Measurements from ENCODE around the gene COL27A1. TPM values are rescaled to one million over a fixed set of nuclear protein-coding genes. Genes with fewer than 3 reads are reported as not detected.

The COL27A1 gene
- total RNA-seq, 2 experiments from 2014 or later = 8.4 to 9.7 TPM

DNA sequence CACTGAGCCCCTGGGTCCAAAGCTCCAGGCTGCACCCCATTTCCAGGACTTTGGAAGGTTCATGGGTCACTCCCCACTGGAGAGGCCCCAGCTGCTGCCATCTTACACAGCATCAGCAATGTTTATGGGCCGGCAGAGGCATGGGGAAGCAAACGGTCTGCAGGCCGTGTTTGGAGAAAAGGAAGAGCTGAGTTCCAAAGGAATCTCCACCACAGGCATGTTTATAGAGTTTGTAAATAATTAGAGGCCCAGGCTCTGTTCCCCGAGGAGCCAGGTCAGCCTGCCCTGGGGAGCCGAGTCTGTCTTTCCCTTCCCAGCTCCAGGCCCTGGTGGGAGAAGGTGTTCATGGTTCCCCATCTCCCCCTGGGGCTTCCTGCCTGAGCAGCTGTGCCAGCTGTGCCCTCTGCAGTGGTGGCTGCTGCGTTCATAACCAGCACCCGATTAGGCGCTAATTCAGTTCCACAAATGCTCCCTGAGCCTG is 64.8 kb downstream of the COL27A1 start:
- CTCF ChIA-PET = interaction anchor here (1.2 kb wide), 1 partner anchor 71 kb away, joined by 4 read pairs; no protein-coding TSS in a partner anchor
- POLR2A ChIA-PET = no interaction called here
- Mint-ChIP-seq H3K27ac (no peak overlapping the region), H3K27me3 (no peaks in the 10 kb centered on the region), H3K9me3 (no peaks in the 10 kb centered on the region), H3K36me3 (ENCODE audit: low read depth) (no peaks in the 10 kb centered on the region), H3K4me1 (ENCODE audit: low read depth) (no peaks in the 10 kb centered on the region), H3K4me3 (no peak overlapping the region)
- DNase-seq (no peak), ATAC-seq (no peak)
- TF ChIP-seq, protein P1, sequence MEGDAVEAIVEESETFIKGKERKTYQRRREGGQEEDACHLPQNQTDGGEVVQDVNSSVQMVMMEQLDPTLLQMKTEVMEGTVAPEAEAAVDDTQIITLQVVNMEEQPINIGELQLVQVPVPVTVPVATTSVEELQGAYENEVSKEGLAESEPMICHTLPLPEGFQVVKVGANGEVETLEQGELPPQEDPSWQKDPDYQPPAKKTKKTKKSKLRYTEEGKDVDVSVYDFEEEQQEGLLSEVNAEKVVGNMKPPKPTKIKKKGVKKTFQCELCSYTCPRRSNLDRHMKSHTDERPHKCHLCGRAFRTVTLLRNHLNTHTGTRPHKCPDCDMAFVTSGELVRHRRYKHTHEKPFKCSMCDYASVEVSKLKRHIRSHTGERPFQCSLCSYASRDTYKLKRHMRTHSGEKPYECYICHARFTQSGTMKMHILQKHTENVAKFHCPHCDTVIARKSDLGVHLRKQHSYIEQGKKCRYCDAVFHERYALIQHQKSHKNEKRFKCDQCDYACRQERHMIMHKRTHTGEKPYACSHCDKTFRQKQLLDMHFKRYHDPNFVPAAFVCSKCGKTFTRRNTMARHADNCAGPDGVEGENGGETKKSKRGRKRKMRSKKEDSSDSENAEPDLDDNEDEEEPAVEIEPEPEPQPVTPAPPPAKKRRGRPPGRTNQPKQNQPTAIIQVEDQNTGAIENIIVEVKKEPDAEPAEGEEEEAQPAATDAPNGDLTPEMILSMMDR (IDR thresholded peaks at IDR 0.05) = no peak
- intact Hi-C loops (cut with micrococcal nuclease) = no loop called here

DNA sequence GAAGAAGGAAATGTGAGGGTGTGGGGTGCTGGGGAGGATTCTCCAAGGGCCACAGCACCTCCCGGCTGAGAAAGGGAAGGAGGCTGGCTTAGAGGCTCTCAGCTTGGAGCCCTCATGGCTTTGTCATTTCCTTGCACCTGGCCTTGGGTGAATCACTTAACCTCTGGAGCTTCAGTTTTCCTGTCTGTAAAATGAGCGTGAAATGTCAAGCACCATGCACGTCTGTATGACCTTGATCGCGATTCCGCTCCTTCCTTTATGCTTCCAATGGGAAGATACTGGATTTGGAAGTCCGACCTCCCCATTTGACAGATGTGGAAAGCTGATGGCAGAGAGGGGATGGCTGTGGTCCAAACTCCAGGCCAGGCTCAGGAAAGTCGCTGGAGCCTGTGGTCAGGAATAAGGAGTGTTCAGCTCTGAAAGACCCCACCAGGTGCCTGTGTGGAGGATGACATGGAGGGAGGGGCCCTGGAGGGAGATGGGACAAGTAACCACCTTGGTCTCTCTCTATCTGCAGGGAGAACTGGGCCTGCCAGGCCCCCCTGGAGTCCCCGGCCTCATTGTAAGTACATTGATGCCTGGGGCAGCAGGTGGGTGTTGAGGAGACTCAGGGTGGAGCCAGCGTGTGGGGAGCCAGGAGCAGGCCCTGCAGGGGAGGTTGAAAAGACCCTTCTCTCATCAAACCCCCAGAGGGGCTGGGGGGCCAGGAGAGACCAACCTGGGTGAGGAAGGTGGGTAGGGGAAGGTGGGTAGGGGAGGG is 66.5 kb downstream of the COL27A1 start:
- H3K36me3 Mint-ChIP-seq (ENCODE audit: low read depth) = no peaks in the 10 kb centered on the region
- no peaks in the 10 kb centered on the region for H3K9me3 Mint-ChIP-seq
- POLR2A ChIA-PET = no interaction called here
- H3K4me1 Mint-ChIP-seq (ENCODE audit: low read depth) = no peaks in the 10 kb centered on the region
- intact Hi-C loops (cut with micrococcal nuclease) = no loop called here
- TF ChIP-seq, protein P1 (IDR thresholded peaks at IDR 0.05) = no peak
- CTCF ChIA-PET = no interaction called here
- ATAC-seq (no peak), DNase-seq (no peak)
- H3K4me3 Mint-ChIP-seq = no peak overlapping the region
- H3K27ac Mint-ChIP-seq = no peak overlapping the region
- no peaks in the 10 kb centered on the region for H3K27me3 Mint-ChIP-seq

DNA sequence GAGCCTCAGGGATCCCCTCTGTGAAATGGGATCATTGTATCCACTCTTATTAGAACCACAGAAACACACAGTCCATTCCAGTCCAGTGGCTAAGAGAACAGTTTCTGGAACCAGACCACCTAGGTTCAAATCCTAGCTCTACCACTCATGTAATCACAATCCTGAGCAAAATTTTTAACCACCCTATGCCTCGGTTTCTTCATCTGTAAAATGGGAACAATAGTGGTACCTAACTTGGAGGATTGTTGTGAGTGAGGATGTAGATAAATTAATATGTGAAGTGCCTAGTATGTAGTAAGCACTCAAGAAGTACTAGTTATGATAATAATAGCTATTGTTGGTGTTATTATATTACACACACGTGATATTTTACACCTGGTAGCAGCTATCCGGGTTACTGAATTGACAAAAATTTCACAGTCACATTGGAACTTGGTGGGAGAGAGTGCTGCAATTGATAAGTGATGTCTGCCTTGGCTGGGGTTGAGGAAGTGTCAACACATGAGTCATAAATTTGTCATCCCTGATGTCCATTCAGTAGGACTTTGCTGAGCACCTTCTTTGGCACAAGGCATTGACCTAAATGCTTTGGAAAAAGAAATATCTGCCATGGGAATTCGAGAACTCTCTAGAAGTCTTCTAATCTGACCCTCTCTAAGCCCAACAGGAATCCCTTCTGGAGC is 68.4 kb downstream of the COL27A1 start:
- no peaks in the 10 kb centered on the region for H3K9me3 Mint-ChIP-seq
- no peak overlapping the region for H3K27ac Mint-ChIP-seq
- POLR2A ChIA-PET = no interaction called here
- no peaks in the 10 kb centered on the region for H3K4me1 Mint-ChIP-seq (ENCODE audit: low read depth)
- CTCF ChIA-PET = interaction anchor here (0.7 kb wide), 1 partner anchor 141 kb away, joined by 4 read pairs; no protein-coding TSS in a partner anchor
- DNase-seq = no peak
- TF ChIP-seq, protein P1 (IDR thresholded peaks at IDR 0.05) = no peak
- H3K36me3 Mint-ChIP-seq (ENCODE audit: low read depth) = no peaks in the 10 kb centered on the region
- H3K4me3 Mint-ChIP-seq = no peak overlapping the region
- ATAC-seq = no peak
- H3K27me3 Mint-ChIP-seq = no peaks in the 10 kb centered on the region
- intact Hi-C loops (cut with micrococcal nuclease) = no loop called here

DNA sequence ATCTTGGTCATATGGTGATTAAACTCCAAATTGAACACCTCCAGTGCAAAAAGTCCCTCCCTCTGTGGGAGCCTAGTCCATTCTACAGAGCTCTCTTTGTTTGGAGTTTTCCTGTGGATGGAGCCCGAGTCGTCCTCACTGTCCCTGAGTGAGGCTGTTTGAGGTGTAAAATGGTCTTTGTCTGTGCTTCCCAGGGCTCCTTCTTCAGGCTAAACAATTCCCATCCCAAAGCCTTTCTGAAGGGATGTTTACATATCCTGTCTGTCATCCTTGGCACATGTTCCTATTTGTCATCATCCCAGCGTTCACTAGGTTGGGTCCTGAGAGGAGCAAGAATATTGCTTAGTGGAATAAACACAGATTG is 68.9 kb downstream of the COL27A1 start:
- H3K27me3 Mint-ChIP-seq = no peaks in the 10 kb centered on the region
- CTCF ChIA-PET = interaction anchor here (0.7 kb wide), 1 partner anchor 141 kb away, joined by 4 read pairs; no protein-coding TSS in a partner anchor
- no peak for ATAC-seq

More for the DNA sequence above, 68.9 kb downstream of the COL27A1 start:
- no peak overlapping the region for H3K4me3 Mint-ChIP-seq
- no peak for DNase-seq
- TF ChIP-seq, protein P1 (IDR thresholded peaks at IDR 0.05) = no peak
- H3K9me3 Mint-ChIP-seq = no peaks in the 10 kb centered on the region
- POLR2A ChIA-PET = no interaction called here
- intact Hi-C loops (cut with micrococcal nuclease) = no loop called here
- H3K4me1 Mint-ChIP-seq (ENCODE audit: low read depth) = no peaks in the 10 kb centered on the region
- H3K36me3 Mint-ChIP-seq (ENCODE audit: low read depth) = no peaks in the 10 kb centered on the region
- no peak overlapping the region for H3K27ac Mint-ChIP-seq
